ENCODE results near the gene LRP4.

Gene LRP4

GRCh38 chr11:46846510-46846830, 71.9 kb downstream of the LRP4 start:
- no peak for DNase-seq (ENCODE audit: low read depth)

GRCh38 chr11:46845740-46846509, 72.4 kb downstream of the LRP4 start, which contains the start of gene CKAP5:
TSS of gene CKAP5 (minus strand) at chr11:46846280. CDS start at chr11:46821231, 25,049 bp downstream.
- DNase-seq (ENCODE audit: low read depth), result peak; percentile 76

GRCh38 chr11:46845440-46845739, 73.0 kb downstream of the LRP4 start:
- DNase-seq (ENCODE audit: low read depth), result no peak

GRCh38 chr11:46840116-46840515, 78.2 kb downstream of the LRP4 start:
- no peak for DNase-seq (ENCODE audit: low read depth)

GRCh38 chr11:46838501-46838900, 79.8 kb downstream of the LRP4 start:
- no peak for DNase-seq (ENCODE audit: low read depth)

GRCh38 chr11:46837860-46838259, 80.5 kb downstream of the LRP4 start:
- DNase-seq (ENCODE audit: low read depth), result no peak

- no peak for DNase-seq (ENCODE audit: low read depth)
Measured at GRCh38 chr11:46836870-46837269, 81.5 kb downstream of the LRP4 start.

GRCh38 chr11:46836431-46836830, 81.9 kb downstream of the LRP4 start:
- no peak for DNase-seq (ENCODE audit: low read depth)

GRCh38 chr11:46835897-46836296, 82.5 kb downstream of the LRP4 start:
- no peak for DNase-seq (ENCODE audit: low read depth)

GRCh38 chr11:46834821-46835220, 83.5 kb downstream of the LRP4 start:
- no peak for DNase-seq (ENCODE audit: low read depth)

GRCh38 chr11:46832511-46833214, 85.7 kb downstream of the LRP4 start:
- DNase-seq (ENCODE audit: low read depth), result no peak

- DNase-seq (ENCODE audit: low read depth), result no peak
Measured at GRCh38 chr11:46827995-46828394, 90.4 kb downstream of the LRP4 start.

GRCh38 chr11:46826310-46827044, 91.9 kb downstream of the LRP4 start:
- peak; percentile 58 for DNase-seq (ENCODE audit: low read depth)

- no peak for DNase-seq (ENCODE audit: low read depth)
Measured at GRCh38 chr11:46808799-46809431, 109.4 kb downstream of the LRP4 start.
